Upper lobe of left lung (tissue), 4 donors: Measurements from ENCODE around the gene PRCD.

Source experiments
- POLR2A ChIP-seq, 4 donors: fragments of 450-650 bp; IDR thresholded peaks; one replicate each; pipeline ENCODE4 v1.5.1; 2016 to 2017; ENCODE audit warnings: antibody characterized with exemption in 4 of 4, mild to moderate bottlenecking in 2 of 4
- POLR2AphosphoS5 ChIP-seq, 2 donors: sonication (generic); formaldehyde crosslinking; IDR thresholded peaks; one replicate each; pipeline ENCODE4 v1.5.1; 2017; ENCODE audit warnings: antibody characterized with exemption in 2 of 2
- TF ChIP-seq, protein P1 (sequence below), 6 experiments: fragments of 450-650 bp in 4 of 6; fragments of 200-600 bp in 2 of 6; sonication (generic) in 2 of 6; IDR thresholded peaks; one replicate each; pipeline ENCODE4 v1.5.1; 2016 to 2019; ENCODE audit warnings: antibody characterized with exemption in 6 of 6

- TF ChIP-seq, protein P1, sequence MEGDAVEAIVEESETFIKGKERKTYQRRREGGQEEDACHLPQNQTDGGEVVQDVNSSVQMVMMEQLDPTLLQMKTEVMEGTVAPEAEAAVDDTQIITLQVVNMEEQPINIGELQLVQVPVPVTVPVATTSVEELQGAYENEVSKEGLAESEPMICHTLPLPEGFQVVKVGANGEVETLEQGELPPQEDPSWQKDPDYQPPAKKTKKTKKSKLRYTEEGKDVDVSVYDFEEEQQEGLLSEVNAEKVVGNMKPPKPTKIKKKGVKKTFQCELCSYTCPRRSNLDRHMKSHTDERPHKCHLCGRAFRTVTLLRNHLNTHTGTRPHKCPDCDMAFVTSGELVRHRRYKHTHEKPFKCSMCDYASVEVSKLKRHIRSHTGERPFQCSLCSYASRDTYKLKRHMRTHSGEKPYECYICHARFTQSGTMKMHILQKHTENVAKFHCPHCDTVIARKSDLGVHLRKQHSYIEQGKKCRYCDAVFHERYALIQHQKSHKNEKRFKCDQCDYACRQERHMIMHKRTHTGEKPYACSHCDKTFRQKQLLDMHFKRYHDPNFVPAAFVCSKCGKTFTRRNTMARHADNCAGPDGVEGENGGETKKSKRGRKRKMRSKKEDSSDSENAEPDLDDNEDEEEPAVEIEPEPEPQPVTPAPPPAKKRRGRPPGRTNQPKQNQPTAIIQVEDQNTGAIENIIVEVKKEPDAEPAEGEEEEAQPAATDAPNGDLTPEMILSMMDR (IDR thresholded peaks at IDR 0.05) = no peak
- no peak for TF ChIP-seq POLR2A (IDR thresholded peaks at IDR 0.05)
- TF ChIP-seq POLR2AphosphoS5 (IDR thresholded peaks at IDR 0.05) = no peak
Observed at GRCh38 chr17:76549215-76549518, 9.3 kb downstream of the PRCD start.
